ENCODE measurements around the gene CCDC171. TPM values are rescaled to one million over a fixed set of nuclear protein-coding genes. Genes with fewer than 3 reads are reported as not detected.

CCDC171 gene
- polyA plus RNA-seq, 4 donors: 0.27 to 2.1 (median 0.92) TPM

DNA sequence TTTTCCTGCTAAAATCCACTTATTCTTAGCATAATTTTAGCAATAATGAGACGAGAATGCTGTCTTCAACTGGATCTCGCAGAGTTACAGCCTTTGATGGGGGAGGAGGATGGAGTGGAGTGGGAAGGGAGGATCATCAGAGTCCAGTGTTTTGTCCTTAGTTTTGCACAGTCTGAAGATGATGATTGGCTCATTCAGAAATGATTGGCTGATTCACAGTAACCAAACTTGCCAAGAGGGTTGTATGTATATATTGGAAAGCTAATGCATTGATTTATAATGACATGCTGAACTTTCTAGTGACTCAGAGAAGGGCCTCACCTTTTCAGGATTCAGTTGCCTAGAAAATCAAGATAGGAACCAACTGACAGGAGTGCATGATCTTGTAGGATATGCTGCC, 448.0 kb downstream of the CCDC171 start:
- FAIRE-seq (no peak), DNase-seq (no peak)
- Histone ChIP-seq H3K27ac (ENCODE audit: low read depth in 1 of 3, low read length in 2 of 3) (no peak overlapping the region), H3K36me3 (ENCODE audit: control insufficient read depth in 3 of 3, insufficient read depth in 2 of 3, low read depth in 1 of 3, low read length in 3 of 3) (no peaks in the 10 kb centered on the region), H3K4me1 (ENCODE audit: control insufficient read depth in 3 of 3, insufficient read depth in 2 of 3, low read depth in 1 of 3, low read length in 2 of 3) (no peaks in the 10 kb centered on the region), H3K27me3 (ENCODE audit: control insufficient read depth in 3 of 3, insufficient read depth in 3 of 3, low read length in 3 of 3) (no peaks in the 10 kb centered on the region), H3K4me3 (ENCODE audit: low read depth in 1 of 3, low read length in 3 of 3) (no peak overlapping the region), H3K9me3 (ENCODE audit: control insufficient read depth in 2 of 2, insufficient read depth in 1 of 2, low read depth in 1 of 2, low read length in 1 of 2) (peaks cover 0 to 3% of the 10 kb centered on the region in 2 donors)
- WGBS, 3 donors: 84 to 91% (median 85%) methylated on average over 2 of the region's 2 CpGs

DNA sequence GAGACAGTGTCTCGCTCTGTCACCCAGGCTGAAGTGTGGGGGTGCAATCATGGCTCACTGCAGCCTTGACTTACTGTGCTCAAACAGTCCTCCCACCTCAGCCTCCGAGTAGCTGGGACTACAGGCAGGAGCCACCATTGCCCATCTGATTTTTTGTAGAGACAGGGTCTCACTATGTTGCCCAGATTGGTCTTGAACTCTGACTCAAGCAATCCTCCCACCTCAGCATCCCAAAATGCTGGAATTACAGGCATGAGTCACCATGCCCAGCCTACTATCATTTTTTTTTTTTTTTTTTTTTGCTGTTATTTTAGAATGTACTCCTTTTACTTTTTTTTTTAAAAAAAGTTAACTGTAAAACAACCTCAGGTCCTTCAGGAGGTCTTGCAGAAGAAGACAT, 449.0 kb downstream of the CCDC171 start:
- 78 to 88% (median 81%) methylated on average over 2 of the region's 2 CpGs for WGBS, 3 donors
- FAIRE-seq (no peak), DNase-seq (no peak)
- no peaks in the 10 kb centered on the region for H3K36me3 ChIP-seq (ENCODE audit: control insufficient read depth in 3 of 3, insufficient read depth in 2 of 3, low read depth in 1 of 3, low read length in 3 of 3)
- no peak overlapping the region for H3K4me3 ChIP-seq (ENCODE audit: low read depth in 1 of 3, low read length in 3 of 3)
- H3K9me3 ChIP-seq (ENCODE audit: control insufficient read depth in 2 of 2, insufficient read depth in 1 of 2, low read depth in 1 of 2, low read length in 1 of 2): no peaks in the 10 kb centered on the region
- H3K27me3 ChIP-seq (ENCODE audit: control insufficient read depth in 3 of 3, insufficient read depth in 3 of 3, low read length in 3 of 3): no peaks in the 10 kb centered on the region
- no peaks in the 10 kb centered on the region for H3K4me1 ChIP-seq (ENCODE audit: control insufficient read depth in 3 of 3, insufficient read depth in 2 of 3, low read depth in 1 of 3, low read length in 2 of 3)
- H3K27ac ChIP-seq (ENCODE audit: low read depth in 1 of 3, low read length in 2 of 3): no peak overlapping the region

DNA sequence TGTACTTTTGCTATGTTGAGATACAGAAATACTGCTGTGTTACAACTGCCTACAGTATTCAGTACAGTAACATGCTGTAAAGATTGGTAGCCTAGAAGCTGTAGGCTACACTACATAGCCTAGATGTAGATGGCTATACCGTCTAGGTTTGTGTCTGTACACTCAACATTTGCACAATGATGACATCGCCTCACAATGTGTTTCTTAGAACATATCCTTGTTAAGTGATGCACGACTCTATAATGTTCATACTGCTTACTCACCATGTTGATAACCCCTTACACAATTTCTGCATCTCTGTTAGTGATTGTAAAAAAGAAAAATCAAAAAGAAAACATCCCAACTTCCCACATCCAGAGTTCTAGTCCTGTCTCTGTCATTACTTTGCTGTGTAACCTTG, 450.0 kb downstream of the CCDC171 start:
- Histone ChIP-seq H3K27ac (ENCODE audit: low read depth in 1 of 3, low read length in 2 of 3) (no peak overlapping the region), H3K4me1 (ENCODE audit: control insufficient read depth in 3 of 3, insufficient read depth in 2 of 3, low read depth in 1 of 3, low read length in 2 of 3) (no peaks in the 10 kb centered on the region), H3K27me3 (ENCODE audit: control insufficient read depth in 3 of 3, insufficient read depth in 3 of 3, low read length in 3 of 3) (no peaks in the 10 kb centered on the region), H3K4me3 (ENCODE audit: low read depth in 1 of 3, low read length in 3 of 3) (no peak overlapping the region), H3K9me3 (ENCODE audit: control insufficient read depth in 2 of 2, insufficient read depth in 1 of 2, low read depth in 1 of 2, low read length in 1 of 2) (no peaks in the 10 kb centered on the region), H3K36me3 (ENCODE audit: control insufficient read depth in 3 of 3, insufficient read depth in 2 of 3, low read depth in 1 of 3, low read length in 3 of 3) (no peaks in the 10 kb centered on the region)
- FAIRE-seq (no peak), DNase-seq (no peak)
- WGBS, 3 donors: 79 to 92% (median 81%) methylated on average over 3 of the region's 3 CpGs

DNA sequence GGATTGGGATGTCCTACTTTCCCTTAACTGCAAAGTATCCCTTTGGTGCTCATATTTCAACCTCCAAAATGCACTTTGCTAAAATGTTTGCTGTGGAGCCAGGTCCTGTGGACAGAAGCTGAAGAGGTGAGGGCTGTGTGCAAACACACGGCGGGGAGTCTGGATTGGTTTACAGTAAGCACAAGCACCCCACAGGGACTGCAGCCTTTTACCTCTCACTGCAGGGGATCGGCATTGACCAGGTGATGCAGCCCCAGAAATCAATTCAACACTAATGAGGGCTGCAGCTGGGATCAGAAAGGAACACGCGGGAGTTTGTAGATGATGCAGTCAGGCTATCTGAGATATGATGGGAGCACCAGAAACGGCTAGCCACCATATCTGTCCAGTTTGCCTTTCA, 450.9 kb downstream of the CCDC171 start:
- no peak for FAIRE-seq
- 41 to 71% (median 50%) methylated on average over 6 of the region's 6 CpGs for WGBS, 3 donors
- no peak overlapping the region for H3K27ac ChIP-seq (ENCODE audit: low read depth in 1 of 3, low read length in 2 of 3)
- no peaks in the 10 kb centered on the region for H3K36me3 ChIP-seq (ENCODE audit: control insufficient read depth in 3 of 3, insufficient read depth in 2 of 3, low read depth in 1 of 3, low read length in 3 of 3)
- no peaks in the 10 kb centered on the region for H3K4me1 ChIP-seq (ENCODE audit: control insufficient read depth in 3 of 3, insufficient read depth in 2 of 3, low read depth in 1 of 3, low read length in 2 of 3)
- H3K9me3 ChIP-seq (ENCODE audit: control insufficient read depth in 2 of 2, insufficient read depth in 1 of 2, low read depth in 1 of 2, low read length in 1 of 2): no peaks in the 10 kb centered on the region
- no peak for DNase-seq
- H3K4me3 ChIP-seq (ENCODE audit: low read depth in 1 of 3, low read length in 3 of 3): no peak overlapping the region
- H3K27me3 ChIP-seq (ENCODE audit: control insufficient read depth in 3 of 3, insufficient read depth in 3 of 3, low read length in 3 of 3): no peaks in the 10 kb centered on the region

DNA sequence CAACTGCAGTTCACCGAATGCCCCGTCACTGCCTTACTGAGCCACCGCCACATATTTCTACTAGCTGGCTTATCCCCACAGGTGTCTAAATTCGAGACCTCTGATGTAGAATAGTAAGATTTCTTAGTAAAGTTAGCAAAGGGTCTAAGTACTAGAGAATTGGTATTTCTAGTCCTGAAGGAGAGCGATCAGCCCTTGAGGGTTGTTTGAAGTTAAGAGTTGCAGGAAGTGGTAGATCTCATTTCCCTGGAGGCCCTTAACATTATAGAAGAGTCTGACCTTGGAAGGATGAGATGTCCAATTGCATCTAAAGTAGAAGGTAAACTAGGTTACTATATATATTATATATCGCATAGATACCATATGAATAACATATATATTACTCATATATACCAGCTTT, 451.8 kb downstream of the CCDC171 start:
- DNase-seq (no peak), FAIRE-seq (no peak)
- no peak overlapping the region for H3K4me3 ChIP-seq (ENCODE audit: low read depth in 1 of 3, low read length in 3 of 3)
- 85 to 92% (median 87%) methylated on average over 6 of the region's 6 CpGs for WGBS, 3 donors
- H3K27me3 ChIP-seq (ENCODE audit: control insufficient read depth in 3 of 3, insufficient read depth in 3 of 3, low read length in 3 of 3): no peaks in the 10 kb centered on the region
- no peaks in the 10 kb centered on the region for H3K36me3 ChIP-seq (ENCODE audit: control insufficient read depth in 3 of 3, insufficient read depth in 2 of 3, low read depth in 1 of 3, low read length in 3 of 3)
- no peaks in the 10 kb centered on the region for H3K9me3 ChIP-seq (ENCODE audit: control insufficient read depth in 2 of 2, insufficient read depth in 1 of 2, low read depth in 1 of 2, low read length in 1 of 2)
- H3K27ac ChIP-seq (ENCODE audit: low read depth in 1 of 3, low read length in 2 of 3): no peak overlapping the region
- no peaks in the 10 kb centered on the region for H3K4me1 ChIP-seq (ENCODE audit: control insufficient read depth in 3 of 3, insufficient read depth in 2 of 3, low read depth in 1 of 3, low read length in 2 of 3)

DNA sequence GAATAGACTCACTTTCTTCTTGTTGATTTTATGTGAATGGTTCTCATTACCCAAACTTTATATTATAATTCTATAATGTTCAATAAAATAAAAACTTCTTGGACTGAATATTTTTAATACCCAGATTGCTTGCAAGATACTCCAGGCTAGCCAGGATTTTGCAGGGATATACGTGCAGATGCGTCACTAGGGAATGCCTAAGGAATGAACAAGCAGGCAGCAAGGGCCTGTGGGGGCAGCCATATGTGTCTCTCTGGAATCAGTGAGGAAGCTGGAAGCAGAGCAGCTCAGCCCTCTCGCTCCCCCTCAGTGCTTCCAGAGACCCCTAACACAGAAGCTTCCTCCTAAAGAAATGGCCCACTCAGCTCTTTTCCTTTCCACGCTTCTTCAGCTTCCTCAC, 457.4 kb downstream of the CCDC171 start:
- FAIRE-seq (no peak), DNase-seq (no peak)
- H3K36me3 ChIP-seq (ENCODE audit: control insufficient read depth in 3 of 3, insufficient read depth in 2 of 3, low read depth in 1 of 3, low read length in 3 of 3): no peaks in the 10 kb centered on the region
- no peak overlapping the region for H3K4me3 ChIP-seq (ENCODE audit: low read depth in 1 of 3, low read length in 3 of 3)
- H3K9me3 ChIP-seq (ENCODE audit: control insufficient read depth in 2 of 2, insufficient read depth in 1 of 2, low read depth in 1 of 2, low read length in 1 of 2): no peaks in the 10 kb centered on the region
- no peak overlapping the region for H3K27ac ChIP-seq (ENCODE audit: low read depth in 1 of 3, low read length in 2 of 3)
- H3K27me3 ChIP-seq (ENCODE audit: control insufficient read depth in 3 of 3, insufficient read depth in 3 of 3, low read length in 3 of 3): no peaks in the 10 kb centered on the region
- no peaks in the 10 kb centered on the region for H3K4me1 ChIP-seq (ENCODE audit: control insufficient read depth in 3 of 3, insufficient read depth in 2 of 3, low read depth in 1 of 3, low read length in 2 of 3)
- WGBS, 3 donors: 87 to 91% (median 90%) methylated on average over 4 of the region's 4 CpGs

DNA sequence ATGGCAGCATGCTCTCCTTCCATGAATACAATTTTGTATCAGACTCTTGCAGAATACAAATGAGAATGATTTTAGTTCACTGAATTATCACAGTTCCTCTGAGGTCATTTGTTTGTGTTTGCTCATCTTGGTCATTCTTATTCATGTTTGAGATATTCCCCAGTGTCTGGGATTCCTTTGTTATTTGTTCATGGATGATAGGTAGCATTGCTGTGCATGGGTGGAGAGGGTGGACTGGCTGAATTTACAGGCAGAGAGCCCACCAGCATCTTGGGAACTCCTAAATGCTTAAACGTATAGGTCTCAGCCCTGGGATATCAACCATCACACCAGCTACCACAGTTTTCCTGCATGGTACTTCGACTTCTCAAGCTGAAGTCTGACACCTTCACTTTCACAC, 459.8 kb downstream of the CCDC171 start:
- Histone ChIP-seq H3K36me3 (ENCODE audit: control insufficient read depth in 3 of 3, insufficient read depth in 2 of 3, low read depth in 1 of 3, low read length in 3 of 3) (no peaks in the 10 kb centered on the region), H3K27me3 (ENCODE audit: control insufficient read depth in 3 of 3, insufficient read depth in 3 of 3, low read length in 3 of 3) (no peaks in the 10 kb centered on the region), H3K4me1 (ENCODE audit: control insufficient read depth in 3 of 3, insufficient read depth in 2 of 3, low read depth in 1 of 3, low read length in 2 of 3) (no peaks in the 10 kb centered on the region), H3K9me3 (ENCODE audit: control insufficient read depth in 2 of 2, insufficient read depth in 1 of 2, low read depth in 1 of 2, low read length in 1 of 2) (no peaks in the 10 kb centered on the region), H3K4me3 (ENCODE audit: low read depth in 1 of 3, low read length in 3 of 3) (no peak overlapping the region), H3K27ac (ENCODE audit: low read depth in 1 of 3, low read length in 2 of 3) (no peak overlapping the region)
- DNase-seq: no peak
- no peak for FAIRE-seq
- 51 to 79% (median 63%) methylated on average over 2 of the region's 2 CpGs for WGBS, 3 donors

DNA sequence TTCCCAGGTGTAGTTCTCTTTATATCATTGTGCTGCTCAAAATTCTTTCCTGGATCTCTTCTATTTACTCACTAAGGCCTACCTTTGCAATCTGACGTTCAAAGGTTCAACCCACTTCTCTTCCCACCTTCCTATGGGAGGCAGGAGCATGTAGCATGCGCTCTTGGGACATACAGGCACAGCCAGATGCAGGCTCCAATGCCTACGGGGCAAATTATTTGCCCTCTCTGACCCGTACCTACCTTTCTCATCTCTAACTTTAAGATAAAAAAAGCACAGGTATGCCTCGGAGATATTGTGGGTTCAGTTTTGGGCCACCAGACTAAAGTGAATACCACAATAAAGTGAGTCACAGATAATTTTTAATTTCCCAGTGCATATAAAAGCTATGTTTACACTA, 460.5 kb downstream of the CCDC171 start:
- H3K4me1 ChIP-seq (ENCODE audit: control insufficient read depth in 3 of 3, insufficient read depth in 2 of 3, low read depth in 1 of 3, low read length in 2 of 3): no peaks in the 10 kb centered on the region
- no peaks in the 10 kb centered on the region for H3K36me3 ChIP-seq (ENCODE audit: control insufficient read depth in 3 of 3, insufficient read depth in 2 of 3, low read depth in 1 of 3, low read length in 3 of 3)
- H3K9me3 ChIP-seq (ENCODE audit: control insufficient read depth in 2 of 2, insufficient read depth in 1 of 2, low read depth in 1 of 2, low read length in 1 of 2): no peaks in the 10 kb centered on the region
- no peak overlapping the region for H3K4me3 ChIP-seq (ENCODE audit: low read depth in 1 of 3, low read length in 3 of 3)
- WGBS, 3 donors: 68 to 82% (median 75%) methylated on average over 5 of the region's 5 CpGs
- FAIRE-seq (no peak), DNase-seq (no peak)
- no peaks in the 10 kb centered on the region for H3K27me3 ChIP-seq (ENCODE audit: control insufficient read depth in 3 of 3, insufficient read depth in 3 of 3, low read length in 3 of 3)
- H3K27ac ChIP-seq (ENCODE audit: low read depth in 1 of 3, low read length in 2 of 3): no peak overlapping the region

DNA sequence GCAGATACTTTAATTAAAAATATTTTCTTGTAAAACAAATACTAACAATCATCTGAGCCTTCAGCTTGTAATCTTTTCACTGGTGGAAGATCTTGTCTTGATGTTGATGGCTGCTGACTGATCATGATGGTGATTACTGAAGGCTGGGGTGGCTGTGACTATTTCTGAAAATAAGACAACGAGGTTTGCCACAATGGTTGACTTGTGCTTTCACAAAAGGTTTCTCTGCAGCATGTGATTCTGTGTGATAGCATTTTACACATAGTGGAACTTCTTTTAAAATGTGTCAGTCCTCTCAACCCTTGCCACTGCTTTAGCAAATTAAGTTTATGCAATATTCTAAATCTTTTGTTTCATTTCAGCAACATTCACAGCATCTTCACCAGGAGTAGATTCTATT, 461.0 kb downstream of the CCDC171 start:
- Histone ChIP-seq H3K27me3 (ENCODE audit: control insufficient read depth in 3 of 3, insufficient read depth in 3 of 3, low read length in 3 of 3) (no peaks in the 10 kb centered on the region), H3K36me3 (ENCODE audit: control insufficient read depth in 3 of 3, insufficient read depth in 2 of 3, low read depth in 1 of 3, low read length in 3 of 3) (no peaks in the 10 kb centered on the region), H3K27ac (ENCODE audit: low read depth in 1 of 3, low read length in 2 of 3) (no peak overlapping the region), H3K4me3 (ENCODE audit: low read depth in 1 of 3, low read length in 3 of 3) (no peak overlapping the region), H3K9me3 (ENCODE audit: control insufficient read depth in 2 of 2, insufficient read depth in 1 of 2, low read depth in 1 of 2, low read length in 1 of 2) (no peaks in the 10 kb centered on the region), H3K4me1 (ENCODE audit: control insufficient read depth in 3 of 3, insufficient read depth in 2 of 3, low read depth in 1 of 3, low read length in 2 of 3) (no peaks in the 10 kb centered on the region)
- DNase-seq (no peak), FAIRE-seq (no peak)
- 44 to 73% (median 50%) methylated on average over 1 of the region's 1 CpG for WGBS, 3 donors

All from small intestine (tissue), 7 donors.